HCT116 (cell line): ENCODE data around the gene TBK1.

Experiments used
- CTCF ChIP-seq, 3 experiments: fragments of 200-600 bp in 1 of 3; sonication (generic) in 1 of 3; IDR thresholded peaks in 2 of 3; conservative IDR thresholded peaks in 1 of 3; 2 replicates each; pipeline ENCODE4 v1.5.1; 2012 to 2017; ENCODE audit warnings: low read depth in 2 of 3, low read length in 2 of 3, antibody characterized with exemption in 1 of 3, borderline replicate concordance in 1 of 3, control low read depth in 1 of 3, mild to moderate bottlenecking in 1 of 3, mixed read lengths in 1 of 3, mixed run types in 1 of 3, moderate library complexity in 1 of 3; ENCODE audit not compliant: insufficient read depth in 1 of 3
- EZH2phosphoT487 ChIP-seq: fragments of 200-600 bp; IDR thresholded peaks from 2 replicates; pipeline ENCODE4 v1.6.1; 2018; ENCODE audit warnings: antibody characterized with exemption, borderline replicate concordance
- FOSL1 ChIP-seq: IDR thresholded peaks from 2 replicates; pipeline ENCODE4 v1.6.1; 2012; ENCODE audit warnings: low read depth
- SP1 ChIP-seq: IDR thresholded peaks from 2 replicates; pipeline ENCODE4 v1.6.1; 2012; ENCODE audit warnings: low read depth

- TF ChIP-seq SP1 (no peak), CTCF (IDR thresholded peaks at IDR 0.05 in 2 of 3, conservative IDR thresholded peaks at IDR 0.05 in 1 of 3; ENCODE audit: borderline replicate concordance in 1 of 3, insufficient read depth in 1 of 3, low read depth in 2 of 3, low read length in 2 of 3) (no peak), FOSL1 (no peak), EZH2phosphoT487 (no peak)
Observed at GRCh38 chr12:64480148-64480547, 28.2 kb downstream of the TBK1 start.
